Panc1 (cell line): ENCODE data around the gene PALD1. TPM values are rescaled to one million over a fixed set of nuclear protein-coding genes. Genes with fewer than 3 reads are reported as not detected.
A peak's percentile ranks its signal among the peaks of the same experiment; 100 is the strongest.

Source experiments
- ATAC-seq: fragments of 200-7000 bp; cut with Tn5 transposase; 2 replicates; pipeline ENCODE4 v1.9.1; 2020; ENCODE audit warnings: mild to moderate bottlenecking, moderate library complexity
- BruUV-seq: library from RNA; stranded (reverse); fragments of 400-500 nt; replicated peaks from 2 replicates; lab custom pipeline; 2021; lab: Mats Ljungman, UMichigan
- CTCF ChIA-PET: fragments of 300-600 bp; sonication (Branson Sonifier 250); formaldehyde crosslinking; loops from one replicate; lab custom pipeline; 2022; ENCODE audit warnings: antibody characterized with exemption; lab: Charles Lee
- POLR2A ChIA-PET: fragments of 300-600 bp; sonication (Branson Sonifier 250); formaldehyde crosslinking; loops from one replicate; lab custom pipeline; 2022; ENCODE audit warnings: antibody characterized with exemption; lab: Charles Lee
- DNase-seq: peaks from one replicate; pipeline ENCODE4 v3.0.0-alpha.2; 2010; ENCODE audit warnings: low read depth, low spot score
- H3K27ac ChIP-seq: 2 replicates; pipeline ENCODE4 v1.5.1; 2011; ENCODE audit warnings: mild to moderate bottlenecking, low read length, inconsistent platforms
- H3K27me3 ChIP-seq: fragments of 200-500 bp; sonication (Bioruptor generic); 2 replicates; pipeline ENCODE4 v1.6.0; 2014; ENCODE audit warnings: low read length, inconsistent platforms; ENCODE audit not compliant: control insufficient read depth, insufficient read depth
- H3K36me3 ChIP-seq: fragments of 200-500 bp; sonication (Bioruptor generic); 2 replicates; pipeline ENCODE4 v1.5.1; 2014; ENCODE audit warnings: inconsistent platforms, mild to moderate bottlenecking, low read length, moderate library complexity; ENCODE audit not compliant: control insufficient read depth, insufficient read depth
- H3K4me1 ChIP-seq: 2 replicates; pipeline ENCODE4 v1.5.1; 2011; ENCODE audit warnings: inconsistent platforms, mild to moderate bottlenecking, low read length, moderate library complexity; ENCODE audit not compliant: control insufficient read depth, insufficient read depth
- H3K4me3 ChIP-seq, 2 experiments: 2 replicates each; pipeline ENCODE4 v1.5.1; 2011 to 2012; ENCODE audit warnings: low read depth in 2 of 2, low read length in 2 of 2, mild to moderate bottlenecking in 2 of 2, inconsistent platforms in 1 of 2, moderate library complexity in 1 of 2
- H3K9me3 ChIP-seq: fragments of 200-500 bp; sonication (Bioruptor generic); 2 replicates; pipeline ENCODE4 v1.5.1; 2014; ENCODE audit warnings: low read depth, mild to moderate bottlenecking, inconsistent platforms, low read length, moderate library complexity; ENCODE audit not compliant: control insufficient read depth, insufficient read depth
- POLR2AphosphoS5 ChIP-seq: IDR thresholded peaks from 2 replicates; pipeline ENCODE4 v1.6.1; 2012; ENCODE audit warnings: mild to moderate bottlenecking, low read depth, low read length, moderate library complexity
- SIN3A ChIP-seq: IDR thresholded peaks from 2 replicates; pipeline ENCODE4 v1.6.1; 2012; ENCODE audit warnings: low read depth, mild to moderate bottlenecking, low read length, moderate library complexity, borderline replicate concordance; ENCODE audit not compliant: insufficient read depth
- TCF7L2 ChIP-seq: IDR thresholded peaks from 2 replicates; pipeline ENCODE4 v1.6.1; 2011; ENCODE audit warnings: mild to moderate bottlenecking, low read depth, low read length, inconsistent platforms
- in situ Hi-C: cut with HindIII; loops from 2 replicates; pipeline ENCODE4 v1.10.0; 2016; ENCODE audit warnings: low sequenced_read_pairs, low pct_unique_long_range_greater_than_20kb
- intact Hi-C: fragments of 100-400 bp; cut with micrococcal nuclease; formaldehyde crosslinking; loops from one replicate; pipeline ENCODE4 v1.10.0; 2022; ENCODE audit not compliant: unreplicated experiment
- total RNA-seq: library from RNA; stranded (reverse); gene quantifications from one replicate; pipeline ENCODE4 v1.2.1, GENCODE V29; 2021; ENCODE audit not compliant: unreplicated experiment
- TF ChIP-seq, protein P1 (sequence below): fragments of 450-650 bp; IDR thresholded peaks from 2 replicates; pipeline ENCODE4 v1.5.1; 2017; ENCODE audit warnings: mild to moderate bottlenecking
- TF ChIP-seq, protein P2 (sequence below), 2 experiments: IDR thresholded peaks; 2 replicates each; pipeline ENCODE4 v1.6.1; 2011 to 2012; ENCODE audit warnings: low read depth in 2 of 2, control low read depth in 1 of 2, low read length in 1 of 2, mild to moderate bottlenecking in 1 of 2, moderate library complexity in 1 of 2; ENCODE audit not compliant: insufficient read depth in 1 of 2

PALD1 gene
- total RNA-seq, 1 experiment from 2014 or later: 3.0 TPM

DNA sequence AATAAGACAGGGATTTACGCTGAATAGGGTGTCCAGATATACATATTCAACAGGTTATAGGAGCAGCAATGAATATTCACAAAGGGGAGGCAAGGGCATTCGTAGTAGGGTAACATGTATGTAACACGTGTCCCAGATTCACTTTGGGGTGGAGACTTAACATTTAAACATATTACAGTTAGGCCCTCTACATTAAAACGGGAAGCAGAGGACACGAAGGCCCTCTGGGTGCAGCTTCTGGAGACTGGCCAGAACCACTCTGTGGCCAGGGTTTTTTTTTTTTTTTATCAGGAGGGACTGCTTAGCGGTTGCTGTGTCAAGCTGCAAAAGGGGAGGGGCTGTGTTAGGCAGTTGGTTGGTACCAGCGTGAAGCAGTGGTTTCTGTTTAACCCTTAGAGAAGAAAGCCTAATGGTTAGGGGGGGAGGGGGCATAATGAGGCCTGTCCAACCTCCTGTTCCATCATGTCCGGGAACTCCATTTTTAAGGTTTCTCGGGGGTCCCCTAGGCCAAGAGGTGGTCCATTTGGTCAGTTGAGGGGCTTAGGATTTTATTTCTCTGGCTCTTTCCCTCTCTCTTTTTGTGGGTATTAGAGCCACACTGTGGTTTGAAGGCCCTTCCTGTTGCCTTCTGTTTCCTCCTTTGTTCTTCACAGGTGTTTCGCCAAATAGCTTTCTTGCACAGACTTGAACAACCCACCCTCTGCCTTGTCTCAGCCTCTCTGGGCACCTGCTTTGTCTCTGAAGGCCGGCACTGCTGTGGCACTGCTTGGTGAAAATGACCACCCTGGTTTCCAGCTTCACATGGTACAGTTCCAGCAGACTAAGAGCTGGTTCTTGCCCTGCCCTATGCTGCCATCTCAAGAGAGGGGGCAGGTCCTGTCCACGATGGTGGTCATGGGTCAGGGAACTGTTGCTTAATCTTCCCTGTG, 97.6 kb downstream of the PALD1 start:
- ATAC-seq (peak; percentile 51), DNase-seq (no peak)
- no peak overlapping the region for H3K4me3 ChIP-seq
- no peaks in the 10 kb centered on the region for H3K9me3 ChIP-seq
- H3K4me1 ChIP-seq: no peaks in the 10 kb centered on the region
- intact Hi-C loops (no loop called here), in situ Hi-C loops (no loop called here)
- no peaks in the 10 kb centered on the region for H3K36me3 ChIP-seq
- no TSS peak for BruUV-seq
- no peaks in the 10 kb centered on the region for H3K27me3 ChIP-seq
- CTCF ChIA-PET: no interaction called here
- POLR2A ChIA-PET: interaction anchor here (0.6 to 0.7 kb wide), 2 partner anchors 8 to 9 kb away, joined by 5 read pairs; no protein-coding TSS in a partner anchor
- TF ChIP-seq, protein P1, sequence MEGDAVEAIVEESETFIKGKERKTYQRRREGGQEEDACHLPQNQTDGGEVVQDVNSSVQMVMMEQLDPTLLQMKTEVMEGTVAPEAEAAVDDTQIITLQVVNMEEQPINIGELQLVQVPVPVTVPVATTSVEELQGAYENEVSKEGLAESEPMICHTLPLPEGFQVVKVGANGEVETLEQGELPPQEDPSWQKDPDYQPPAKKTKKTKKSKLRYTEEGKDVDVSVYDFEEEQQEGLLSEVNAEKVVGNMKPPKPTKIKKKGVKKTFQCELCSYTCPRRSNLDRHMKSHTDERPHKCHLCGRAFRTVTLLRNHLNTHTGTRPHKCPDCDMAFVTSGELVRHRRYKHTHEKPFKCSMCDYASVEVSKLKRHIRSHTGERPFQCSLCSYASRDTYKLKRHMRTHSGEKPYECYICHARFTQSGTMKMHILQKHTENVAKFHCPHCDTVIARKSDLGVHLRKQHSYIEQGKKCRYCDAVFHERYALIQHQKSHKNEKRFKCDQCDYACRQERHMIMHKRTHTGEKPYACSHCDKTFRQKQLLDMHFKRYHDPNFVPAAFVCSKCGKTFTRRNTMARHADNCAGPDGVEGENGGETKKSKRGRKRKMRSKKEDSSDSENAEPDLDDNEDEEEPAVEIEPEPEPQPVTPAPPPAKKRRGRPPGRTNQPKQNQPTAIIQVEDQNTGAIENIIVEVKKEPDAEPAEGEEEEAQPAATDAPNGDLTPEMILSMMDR: no peak
- TF ChIP-seq, protein P2, sequence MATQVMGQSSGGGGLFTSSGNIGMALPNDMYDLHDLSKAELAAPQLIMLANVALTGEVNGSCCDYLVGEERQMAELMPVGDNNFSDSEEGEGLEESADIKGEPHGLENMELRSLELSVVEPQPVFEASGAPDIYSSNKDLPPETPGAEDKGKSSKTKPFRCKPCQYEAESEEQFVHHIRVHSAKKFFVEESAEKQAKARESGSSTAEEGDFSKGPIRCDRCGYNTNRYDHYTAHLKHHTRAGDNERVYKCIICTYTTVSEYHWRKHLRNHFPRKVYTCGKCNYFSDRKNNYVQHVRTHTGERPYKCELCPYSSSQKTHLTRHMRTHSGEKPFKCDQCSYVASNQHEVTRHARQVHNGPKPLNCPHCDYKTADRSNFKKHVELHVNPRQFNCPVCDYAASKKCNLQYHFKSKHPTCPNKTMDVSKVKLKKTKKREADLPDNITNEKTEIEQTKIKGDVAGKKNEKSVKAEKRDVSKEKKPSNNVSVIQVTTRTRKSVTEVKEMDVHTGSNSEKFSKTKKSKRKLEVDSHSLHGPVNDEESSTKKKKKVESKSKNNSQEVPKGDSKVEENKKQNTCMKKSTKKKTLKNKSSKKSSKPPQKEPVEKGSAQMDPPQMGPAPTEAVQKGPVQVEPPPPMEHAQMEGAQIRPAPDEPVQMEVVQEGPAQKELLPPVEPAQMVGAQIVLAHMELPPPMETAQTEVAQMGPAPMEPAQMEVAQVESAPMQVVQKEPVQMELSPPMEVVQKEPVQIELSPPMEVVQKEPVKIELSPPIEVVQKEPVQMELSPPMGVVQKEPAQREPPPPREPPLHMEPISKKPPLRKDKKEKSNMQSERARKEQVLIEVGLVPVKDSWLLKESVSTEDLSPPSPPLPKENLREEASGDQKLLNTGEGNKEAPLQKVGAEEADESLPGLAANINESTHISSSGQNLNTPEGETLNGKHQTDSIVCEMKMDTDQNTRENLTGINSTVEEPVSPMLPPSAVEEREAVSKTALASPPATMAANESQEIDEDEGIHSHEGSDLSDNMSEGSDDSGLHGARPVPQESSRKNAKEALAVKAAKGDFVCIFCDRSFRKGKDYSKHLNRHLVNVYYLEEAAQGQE (IDR thresholded peaks at IDR 0.05; ENCODE audit: insufficient read depth in 1 of 2, low read depth in 2 of 2, low read length in 1 of 2): no peak
- TF ChIP-seq TCF7L2 (no peak), POLR2AphosphoS5 (no peak), SIN3A (no peak)
- no peak overlapping the region for H3K27ac ChIP-seq

DNA sequence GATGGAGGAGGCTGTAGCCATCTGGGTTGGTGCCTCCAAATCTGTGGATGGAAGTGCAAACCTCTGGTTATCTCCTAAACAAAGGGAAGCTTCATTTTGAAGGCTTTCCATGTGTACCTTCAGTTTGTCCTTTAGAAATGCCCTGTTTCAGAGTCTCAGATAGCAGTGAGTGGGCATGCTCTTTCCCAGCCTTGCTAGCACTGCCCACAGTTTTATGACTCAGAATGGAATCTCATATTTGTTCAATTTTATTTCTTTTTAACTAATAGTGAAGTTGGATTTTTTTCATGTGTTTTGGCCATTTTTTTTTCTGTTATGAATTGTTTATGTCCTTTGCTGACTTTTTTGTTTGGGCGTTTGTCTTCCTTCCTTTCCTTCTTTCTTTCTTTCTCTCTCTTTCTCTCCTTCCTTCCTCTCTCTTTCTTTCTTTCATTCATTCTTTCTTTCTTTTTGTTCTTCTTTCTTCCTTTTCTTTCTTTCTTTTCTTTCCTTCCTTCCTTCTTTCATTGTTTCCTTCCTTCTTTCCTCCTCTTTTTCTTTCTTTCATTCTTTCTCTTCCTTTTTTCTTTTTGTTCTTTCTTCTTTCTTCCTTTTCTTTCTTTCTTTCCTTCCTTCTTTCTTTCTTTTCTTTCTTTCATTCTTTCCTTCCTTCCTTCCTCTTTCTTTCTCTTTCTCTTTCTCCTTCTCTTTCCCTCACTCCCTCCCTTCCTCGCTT, 98.4 kb downstream of the PALD1 start:
- TF ChIP-seq POLR2AphosphoS5 (no peak), TCF7L2 (no peak), SIN3A (no peak)
- TF ChIP-seq, protein P1: no peak
- TF ChIP-seq, protein P2 (IDR thresholded peaks at IDR 0.05; ENCODE audit: insufficient read depth in 1 of 2, low read depth in 2 of 2, low read length in 1 of 2): no peak
- no peaks in the 10 kb centered on the region for H3K4me1 ChIP-seq
- no peak overlapping the region for H3K27ac ChIP-seq
- no peaks in the 10 kb centered on the region for H3K27me3 ChIP-seq
- ChIA-PET POLR2A (interaction anchor here (0.6 kb wide), 1 partner anchor 9 kb away, joined by 5 read pairs; no protein-coding TSS in a partner anchor), CTCF (no interaction called here)
- in situ Hi-C loops: no loop called here
- no TSS peak for BruUV-seq
- no peak overlapping the region for H3K4me3 ChIP-seq
- DNase-seq (no peak), ATAC-seq (peak; percentile 13; the same call in 1 of the 2 replicates)
- H3K36me3 ChIP-seq: no peaks in the 10 kb centered on the region
- intact Hi-C loops: no loop called here
- no peaks in the 10 kb centered on the region for H3K9me3 ChIP-seq
